Measurements from ENCODE around the gene RFC3. TPM values are rescaled to one million over a fixed set of nuclear protein-coding genes. Genes with fewer than 3 reads are reported as not detected.
"Not testable (repeated sequence)": the region's sequence is repeated elsewhere in the genome, so short reads cannot be mapped to it uniquely, and the experiment has no call there.

Gene RFC3, protein sequence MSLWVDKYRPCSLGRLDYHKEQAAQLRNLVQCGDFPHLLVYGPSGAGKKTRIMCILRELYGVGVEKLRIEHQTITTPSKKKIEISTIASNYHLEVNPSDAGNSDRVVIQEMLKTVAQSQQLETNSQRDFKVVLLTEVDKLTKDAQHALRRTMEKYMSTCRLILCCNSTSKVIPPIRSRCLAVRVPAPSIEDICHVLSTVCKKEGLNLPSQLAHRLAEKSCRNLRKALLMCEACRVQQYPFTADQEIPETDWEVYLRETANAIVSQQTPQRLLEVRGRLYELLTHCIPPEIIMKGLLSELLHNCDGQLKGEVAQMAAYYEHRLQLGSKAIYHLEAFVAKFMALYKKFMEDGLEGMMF
- total RNA-seq = 10 to 100 TPM; 69.1 to 69.8 TPM

DNA sequence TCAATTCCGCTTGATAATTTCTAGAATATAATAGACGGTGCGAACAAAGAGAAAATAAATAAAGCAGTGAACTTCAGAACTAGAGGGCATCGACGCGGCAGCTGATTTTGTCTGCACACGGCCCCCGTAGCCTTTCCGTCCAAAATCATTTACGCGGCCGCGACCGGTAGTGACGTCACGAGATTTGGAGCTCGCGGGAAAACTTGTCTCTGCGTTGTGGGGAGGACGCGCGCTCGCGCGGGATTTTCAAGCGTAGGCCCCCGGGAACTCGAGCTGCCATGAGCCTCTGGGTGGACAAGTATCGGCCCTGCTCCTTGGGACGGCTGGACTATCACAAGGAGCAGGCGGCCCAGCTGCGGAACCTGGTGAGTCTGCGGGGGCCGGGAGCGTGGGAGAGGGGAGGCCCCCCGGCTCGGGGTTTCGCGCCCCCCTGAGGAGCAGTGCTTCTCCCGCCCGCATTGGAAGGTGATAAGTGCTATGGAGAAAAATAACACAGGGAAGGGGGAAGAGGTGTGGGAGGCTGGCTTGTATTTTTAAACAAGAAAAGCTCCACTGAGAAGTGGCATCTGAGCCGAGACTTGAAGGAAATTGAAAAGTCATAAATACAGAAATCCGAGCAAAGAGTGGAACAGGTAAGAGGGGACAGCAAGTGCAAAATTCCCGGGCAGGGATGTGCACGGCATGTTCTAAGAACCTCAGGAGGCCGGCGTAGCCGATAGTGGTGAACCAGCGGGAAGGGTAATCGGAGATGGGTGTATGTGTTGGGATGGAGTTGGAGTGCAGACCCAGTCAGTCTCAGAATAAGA is at the start of gene RFC3:
RFC3 (plus strand) TSS at position 249 of the 806 bp plus-strand sequence; CDS start at position 279, 30 bp downstream.
- CTCF ChIA-PET = interaction anchor here (1.2 kb wide), 1 partner anchor 13 kb away, joined by 3 read pairs; no protein-coding TSS in a partner anchor
- POLR2A ChIA-PET = interaction anchor here (0.6 to 1.0 kb wide), 2 partner anchors 10 to 31 kb away, joined by 4 to 7 read pairs; no protein-coding TSS in a partner anchor

GRCh38 chr13:33771296-33771695 is 46.7 kb upstream of the RFC3 start:
- CTCF ChIA-PET = no interaction called here
- POLR2A ChIA-PET = no interaction called here

- ChIA-PET POLR2A (interaction anchor here (0.6 kb wide), 1 partner anchor 24 kb away, joined by 4 read pairs; no protein-coding TSS in a partner anchor), CTCF (no interaction called here)
Observed at GRCh38 chr13:33773790-33774462, 44.0 kb upstream of the RFC3 start.

GRCh38 chr13:33775339-33776108 is 42.4 kb upstream of the RFC3 start:
- POLR2A ChIA-PET = no interaction called here

DNA sequence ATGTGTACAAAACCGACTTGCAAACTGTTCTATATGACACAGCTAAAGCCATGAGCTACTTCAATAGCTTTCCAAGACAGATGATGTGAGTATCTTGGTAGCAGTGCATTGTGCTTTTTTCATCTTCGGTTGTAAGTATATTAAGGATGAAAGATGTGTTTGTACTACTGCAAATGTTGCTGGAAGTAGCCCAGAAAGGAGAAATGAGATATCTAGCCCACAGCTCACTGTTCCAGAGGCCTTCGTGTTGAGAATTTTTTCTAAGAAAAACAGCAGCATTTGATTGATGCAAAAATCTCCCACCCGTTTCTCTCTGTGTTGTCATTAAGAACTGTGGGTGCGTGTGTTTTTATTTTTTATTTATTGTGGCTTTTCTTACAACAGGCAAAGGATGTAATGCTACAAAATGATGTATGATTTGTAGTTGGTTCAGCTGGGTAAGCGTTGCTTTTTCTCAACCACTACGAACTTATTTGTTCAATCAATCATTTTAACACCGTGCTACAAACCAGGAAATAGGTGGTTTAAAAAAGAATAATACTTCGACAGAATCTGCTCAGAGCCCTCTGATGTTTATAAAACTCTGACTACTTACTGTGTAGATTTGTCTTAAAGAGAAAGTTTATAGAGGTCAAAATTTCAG is 41.6 kb upstream of the RFC3 start:
- POLR2A ChIA-PET = no interaction called here
- CTCF ChIA-PET = no interaction called here

More at GRCh38 chr13:33775339-33776108, 42.4 kb upstream of the RFC3 start:
- CTCF ChIA-PET = no interaction called here

DNA sequence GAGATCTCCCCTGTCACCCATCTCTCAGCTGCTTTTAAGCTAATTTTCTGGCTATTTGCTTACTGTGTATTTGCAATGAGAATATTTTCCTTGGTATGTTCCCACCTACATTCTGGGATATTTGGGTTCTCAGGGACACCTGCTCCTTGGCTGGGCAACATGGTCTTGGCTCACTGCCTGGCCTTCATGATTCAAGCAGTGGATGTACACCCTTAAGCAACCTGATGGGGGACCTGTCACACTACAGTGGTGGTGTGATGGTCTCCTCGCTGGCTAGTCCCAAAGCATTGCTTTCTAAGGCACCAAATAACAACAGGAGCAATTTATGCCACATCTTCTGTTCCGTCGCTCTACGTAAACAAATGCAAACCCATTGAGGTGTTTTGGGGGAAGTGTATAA is 35.3 kb upstream of the RFC3 start:
- CTCF ChIA-PET = no interaction called here
- POLR2A ChIA-PET = no interaction called here

- POLR2A ChIA-PET, CTCF ChIA-PET: not testable (repeated sequence)
Observed at GRCh38 chr13:33783212-33783611, 34.7 kb upstream of the RFC3 start.

DNA sequence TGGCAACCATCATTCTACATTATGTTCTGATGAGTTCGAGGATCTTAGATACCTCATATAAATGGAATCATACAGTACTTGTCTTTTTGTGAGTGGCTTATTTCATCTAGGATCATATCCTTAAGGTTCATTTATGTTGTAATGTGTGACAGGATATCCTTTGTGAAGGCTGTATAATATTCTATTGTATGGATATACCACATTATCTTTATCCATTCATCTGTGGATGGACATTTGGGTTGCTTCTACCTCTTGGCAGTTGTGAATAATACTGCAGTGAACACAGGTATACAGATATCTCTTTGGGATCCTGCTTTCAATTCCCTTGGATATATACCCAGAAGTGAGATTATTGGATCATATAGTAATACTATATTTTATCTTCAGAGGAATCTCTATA is 33.2 kb upstream of the RFC3 start:
- ChIA-PET CTCF (no interaction called here), POLR2A (no interaction called here)

GRCh38 chr13:33785384-33785783 is 32.6 kb upstream of the RFC3 start:
- ChIA-PET CTCF (no interaction called here), POLR2A (no interaction called here)

GRCh38 chr13:33787051-33787591 is 30.8 kb upstream of the RFC3 start:
- CTCF ChIA-PET = no interaction called here
- POLR2A ChIA-PET = interaction anchor here (0.7 kb wide), 1 partner anchor 31 kb away, joined by 7 read pairs; the partner anchor contains the start of gene RFC3

DNA sequence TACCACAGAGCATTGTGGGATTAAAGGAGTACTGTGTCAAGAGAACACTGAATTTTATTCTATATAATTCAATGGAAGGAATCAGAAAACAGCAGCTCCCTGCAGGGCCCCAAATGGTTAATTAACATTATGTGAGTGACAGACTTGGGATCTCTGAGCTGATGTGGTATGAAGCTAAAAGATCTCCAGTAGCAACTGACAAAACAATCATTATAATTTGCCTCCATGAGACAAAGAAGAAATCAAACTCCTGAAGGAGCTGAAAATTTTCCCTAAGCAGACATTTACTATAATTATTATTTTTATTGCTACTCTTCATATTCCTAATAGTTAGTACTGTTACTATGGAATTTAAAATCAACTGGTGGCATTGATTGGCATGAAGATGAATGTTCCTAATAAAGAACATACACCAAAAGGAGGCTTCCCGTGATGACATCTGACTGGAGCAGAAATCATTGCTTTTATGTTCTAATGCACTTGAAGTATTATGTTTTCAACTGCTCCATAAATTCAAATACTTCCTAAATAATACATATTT is 28.8 kb upstream of the RFC3 start:
- ChIA-PET CTCF (no interaction called here), POLR2A (interaction anchor here (0.7 kb wide), 1 partner anchor 553 kb away, joined by 3 read pairs; no protein-coding TSS in a partner anchor)

DNA sequence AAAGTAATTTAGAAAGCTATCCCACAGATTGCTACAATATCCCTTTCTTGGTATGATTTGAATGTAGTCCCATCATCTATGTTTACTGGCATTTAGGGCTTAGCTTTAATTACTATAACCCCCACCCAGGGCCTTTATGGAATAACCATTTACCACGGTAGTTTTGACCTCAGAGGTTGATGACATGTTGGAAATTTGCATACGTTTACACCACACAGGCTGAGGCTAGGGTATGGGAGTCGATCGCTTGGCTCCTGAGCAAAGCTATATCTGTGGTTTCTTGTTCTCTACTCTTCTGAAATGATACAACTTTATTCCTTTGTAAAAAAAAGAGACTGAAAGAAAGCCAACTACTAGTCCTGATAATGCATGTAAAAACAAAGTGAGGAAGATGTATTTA is 28.2 kb upstream of the RFC3 start:
- CTCF ChIA-PET = no interaction called here
- POLR2A ChIA-PET = interaction anchor here (0.7 kb wide), 1 partner anchor 554 kb away, joined by 3 read pairs; no protein-coding TSS in a partner anchor

DNA sequence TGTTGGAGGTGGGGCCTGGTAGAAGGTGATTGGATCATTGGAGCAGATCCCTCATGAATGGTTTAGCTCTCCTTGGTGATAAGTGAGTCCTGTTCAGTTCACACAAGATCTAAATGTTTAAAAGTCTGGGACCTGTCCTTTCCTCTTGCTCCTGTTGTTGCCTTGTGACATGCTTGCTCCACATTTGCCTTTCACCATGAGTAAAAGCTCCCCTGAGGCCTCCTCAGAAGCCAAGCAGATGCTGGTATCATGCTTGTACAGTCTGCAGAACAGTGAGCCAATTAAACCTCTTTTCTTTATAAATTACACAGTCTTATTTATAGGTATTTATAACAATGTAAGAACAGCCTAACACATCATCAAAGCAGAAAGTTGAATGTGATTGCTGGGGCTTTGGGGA is 24.2 kb upstream of the RFC3 start:
- ChIA-PET CTCF (no interaction called here), POLR2A (no interaction called here)

GRCh38 chr13:33794576-33794975 is 23.4 kb upstream of the RFC3 start:
- ChIA-PET CTCF (no interaction called here), POLR2A (no interaction called here)

- CTCF ChIA-PET = no interaction called here
- POLR2A ChIA-PET = no interaction called here
Observed at GRCh38 chr13:33796095-33796494, 21.9 kb upstream of the RFC3 start.

DNA sequence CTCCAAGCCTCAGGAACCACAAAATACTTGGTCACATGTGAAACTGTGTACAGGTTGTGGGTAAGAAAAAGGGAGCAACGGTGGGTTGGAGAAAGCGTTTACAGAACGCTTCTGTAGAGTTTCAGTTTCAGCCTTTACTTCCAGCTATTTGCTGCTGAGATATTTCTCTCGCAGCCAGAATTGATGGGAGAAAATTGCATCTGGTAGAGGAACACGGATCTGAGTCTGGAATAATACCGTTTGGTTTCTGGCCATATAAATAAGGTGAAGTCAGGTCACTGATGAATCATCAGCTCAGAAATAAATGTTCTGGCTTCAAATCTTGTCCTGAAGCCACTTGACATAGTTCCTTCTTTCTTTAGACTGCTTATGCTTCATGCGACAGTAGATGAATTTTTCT is 20.3 kb upstream of the RFC3 start:
- ChIA-PET CTCF (no interaction called here), POLR2A (interaction anchor here (0.6 kb wide), 1 partner anchor 23 kb away, joined by 4 read pairs; no protein-coding TSS in a partner anchor)

DNA sequence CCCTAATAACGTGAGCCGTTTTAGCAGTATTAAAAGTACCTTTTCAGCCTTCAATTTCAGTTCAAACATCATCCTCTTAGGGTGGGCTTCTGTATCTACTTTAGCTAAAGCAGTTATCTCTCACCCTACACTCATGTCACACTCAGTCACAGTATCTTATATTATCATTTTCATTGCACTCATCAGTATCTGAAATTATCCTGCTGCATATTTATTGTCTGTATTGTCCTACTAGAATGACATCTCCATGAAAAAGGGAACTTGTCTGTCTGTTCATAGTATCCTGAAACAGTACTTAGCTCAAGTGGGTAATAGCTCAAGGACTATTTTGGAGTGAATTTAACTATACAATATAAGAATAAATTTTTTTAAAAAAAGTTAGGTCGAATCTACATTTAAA is 19.9 kb upstream of the RFC3 start:
- ChIA-PET POLR2A (interaction anchor here (0.6 kb wide), 1 partner anchor 24 kb away, joined by 4 read pairs; no protein-coding TSS in a partner anchor), CTCF (no interaction called here)

- CTCF ChIA-PET = no interaction called here
- POLR2A ChIA-PET = no interaction called here
Observed at GRCh38 chr13:33799950-33800592, 17.9 kb upstream of the RFC3 start.

Data from activated CD8-positive, alpha-beta memory T cell treated with anti-CD3 and anti-CD28 coated beads for 36 hours (primary cell).